ENCODE data around the gene ADGRB3.

Gene ADGRB3

DNA sequence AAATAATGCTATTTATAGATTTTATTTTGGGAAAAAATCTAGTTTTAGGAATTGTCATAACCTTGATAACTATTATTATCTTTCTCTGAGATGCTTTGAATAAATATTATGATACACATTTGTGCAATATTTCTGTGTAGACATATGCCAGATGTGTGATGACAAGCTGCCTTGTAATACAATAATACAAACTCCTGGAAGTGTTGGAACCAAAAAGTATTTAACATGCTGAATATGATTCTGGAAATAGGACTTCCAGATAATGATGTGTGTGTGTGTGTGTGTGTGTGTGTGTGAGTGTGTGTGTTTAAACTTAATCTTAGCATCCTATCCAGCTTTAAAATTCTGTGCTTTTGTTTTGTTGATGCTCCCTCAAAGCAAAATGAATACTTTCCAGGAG is 233.6 kb downstream of the ADGRB3 start:
- H3K14ac ChIP-seq (ENCODE audit: low read length), result no peak overlapping the region
- H2BK120ac ChIP-seq (ENCODE audit: low read depth, low read length), result no peak overlapping the region
- no peak overlapping the region for H2BK15ac ChIP-seq (ENCODE audit: low read length)
- H2BK12ac ChIP-seq (ENCODE audit: low read length), result no peak overlapping the region
- H3K4me3 ChIP-seq (ENCODE audit: low read length in 2 of 2), result no peak overlapping the region
- no peak overlapping the region for H3K27ac ChIP-seq (replicated peaks; ENCODE audit: low read length)
- no peak overlapping the region for H3K9ac ChIP-seq (ENCODE audit: low read depth, low read length, poor library complexity)
- no peak overlapping the region for H3K18ac ChIP-seq (ENCODE audit: low read length)
- no peaks in the 10 kb centered on the region for H3K27me3 ChIP-seq (ENCODE audit: control insufficient read depth in 3 of 3, insufficient read depth in 3 of 3, low read depth in 1 of 3, low read length in 3 of 3)
- no peaks in the 10 kb centered on the region for H3K4me1 ChIP-seq (ENCODE audit: control insufficient read depth in 2 of 2, insufficient read depth in 1 of 2, low read depth in 1 of 2, low read length in 2 of 2)
- no peak overlapping the region for H4K8ac ChIP-seq (ENCODE audit: low read depth, low read length)
- H3K4me2 ChIP-seq (ENCODE audit: insufficient read depth, low read length, poor library complexity, severe bottlenecking), result no peak overlapping the region
- no peak overlapping the region for H3K4ac ChIP-seq (ENCODE audit: low read length)
- H3K9me3 ChIP-seq (replicated peaks in 1 of 2; ENCODE audit: control insufficient read depth in 2 of 2, insufficient read depth in 1 of 2, low read depth in 1 of 2, low read length in 2 of 2), result peaks cover 5 to 20% of the 10 kb centered on the region in 2 donors
- no peak overlapping the region for H2AK5ac ChIP-seq (ENCODE audit: low read depth, low read length)
- H2AFZ ChIP-seq (ENCODE audit: low read length), result no peak overlapping the region
- no peaks in the 10 kb centered on the region for H3K79me1 ChIP-seq (ENCODE audit: low read depth, low read length)
- H3K36me3 ChIP-seq (replicated peaks in 1 of 2; ENCODE audit: control insufficient read depth in 2 of 2, insufficient read depth in 2 of 2, low read length in 2 of 2), result peaks cover 0 to 1% of the 10 kb centered on the region in 2 donors
- no peak for DNase-seq (ENCODE audit: low spot score)
- H4K91ac ChIP-seq (ENCODE audit: low read depth, low read length, poor library complexity), result no peak overlapping the region
- no peak overlapping the region for H3K23ac ChIP-seq (ENCODE audit: low read depth, low read length, poor library complexity)
- H2BK5ac ChIP-seq (ENCODE audit: low read length), result no peak overlapping the region

GRCh38 chr6:68873236-68873635 is 238.2 kb downstream of the ADGRB3 start:
- H2BK12ac ChIP-seq (ENCODE audit: low read length), result no peak overlapping the region
- no peak overlapping the region for H3K9ac ChIP-seq (ENCODE audit: low read depth, low read length, poor library complexity)
- H3K27ac ChIP-seq (replicated peaks; ENCODE audit: low read length), result no peak overlapping the region
- no peak overlapping the region for H4K8ac ChIP-seq (ENCODE audit: low read depth, low read length)
- H3K4me2 ChIP-seq (ENCODE audit: insufficient read depth, low read length, poor library complexity, severe bottlenecking), result no peak overlapping the region
- H2AFZ ChIP-seq (ENCODE audit: low read length), result no peak overlapping the region
- H3K4ac ChIP-seq (ENCODE audit: low read length), result no peak overlapping the region
- peaks cover 0 to 3% of the 10 kb centered on the region in 2 donors for H3K9me3 ChIP-seq (replicated peaks in 1 of 2; ENCODE audit: control insufficient read depth in 2 of 2, insufficient read depth in 1 of 2, low read depth in 1 of 2, low read length in 2 of 2)
- WGBS, 2 donors (ENCODE audit: extremely low coverage in 2 of 2, insufficient read length in 2 of 2, insufficient replicate concordance in 1 of 2), result no CpG with 5 or more reads among the region's 1 CpG
- H2BK5ac ChIP-seq (ENCODE audit: low read length), result no peak overlapping the region
- no peak for DNase-seq (ENCODE audit: low spot score)
- H3K18ac ChIP-seq (ENCODE audit: low read length), result no peak overlapping the region
- H2BK120ac ChIP-seq (ENCODE audit: low read depth, low read length), result no peak overlapping the region
- no peaks in the 10 kb centered on the region for H3K79me1 ChIP-seq (ENCODE audit: low read depth, low read length)
- no peak overlapping the region for H3K14ac ChIP-seq (ENCODE audit: low read length)
- H2AK5ac ChIP-seq (ENCODE audit: low read depth, low read length), result no peak overlapping the region
- no peak overlapping the region for H3K23ac ChIP-seq (ENCODE audit: low read depth, low read length, poor library complexity)
- no peaks in the 10 kb centered on the region for H3K27me3 ChIP-seq (ENCODE audit: control insufficient read depth in 3 of 3, insufficient read depth in 3 of 3, low read depth in 1 of 3, low read length in 3 of 3)
- H4K91ac ChIP-seq (ENCODE audit: low read depth, low read length, poor library complexity), result no peak overlapping the region
- H3K36me3 ChIP-seq (replicated peaks in 1 of 2; ENCODE audit: control insufficient read depth in 2 of 2, insufficient read depth in 2 of 2, low read length in 2 of 2), result no peaks in the 10 kb centered on the region
- no peak overlapping the region for H3K4me3 ChIP-seq (ENCODE audit: low read length in 2 of 2)
- H3K4me1 ChIP-seq (ENCODE audit: control insufficient read depth in 2 of 2, insufficient read depth in 1 of 2, low read depth in 1 of 2, low read length in 2 of 2), result no peaks in the 10 kb centered on the region
- H2BK15ac ChIP-seq (ENCODE audit: low read length), result no peak overlapping the region

DNA sequence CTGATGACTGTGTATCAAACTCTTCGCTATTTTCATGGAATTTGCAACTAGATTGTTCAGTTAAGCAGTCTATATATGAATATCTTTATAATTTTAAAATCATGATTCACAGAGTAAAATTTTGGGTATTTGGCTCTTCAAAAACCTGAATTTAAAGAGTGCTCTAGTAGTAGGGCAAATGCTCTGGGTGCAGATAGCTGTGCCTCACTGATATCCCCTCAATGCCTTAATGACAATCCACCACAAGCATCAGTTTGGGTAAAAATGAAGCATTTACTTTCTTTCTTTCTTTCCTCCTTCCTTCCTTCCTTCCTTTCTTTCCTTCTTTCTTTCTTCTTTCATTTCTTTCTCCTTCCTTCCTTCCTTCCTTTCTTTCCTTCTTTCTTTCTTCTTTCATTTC is 239.7 kb downstream of the ADGRB3 start:
- H3K18ac ChIP-seq (ENCODE audit: low read length), result no peak overlapping the region
- no peak overlapping the region for H2AK5ac ChIP-seq (ENCODE audit: low read depth, low read length)
- H3K79me1 ChIP-seq (ENCODE audit: low read depth, low read length), result no peaks in the 10 kb centered on the region
- H3K4me1 ChIP-seq (ENCODE audit: control insufficient read depth in 2 of 2, insufficient read depth in 1 of 2, low read depth in 1 of 2, low read length in 2 of 2), result no peaks in the 10 kb centered on the region
- H3K27ac ChIP-seq (replicated peaks; ENCODE audit: low read length), result no peak overlapping the region
- no peak overlapping the region for H4K8ac ChIP-seq (ENCODE audit: low read depth, low read length)
- DNase-seq (ENCODE audit: low spot score), result no peak
- H3K27me3 ChIP-seq (ENCODE audit: control insufficient read depth in 3 of 3, insufficient read depth in 3 of 3, low read depth in 1 of 3, low read length in 3 of 3), result no peaks in the 10 kb centered on the region
- H3K4me2 ChIP-seq (ENCODE audit: insufficient read depth, low read length, poor library complexity, severe bottlenecking), result no peak overlapping the region
- H2BK12ac ChIP-seq (ENCODE audit: low read length), result no peak overlapping the region
- H4K91ac ChIP-seq (ENCODE audit: low read depth, low read length, poor library complexity), result no peak overlapping the region
- no peak overlapping the region for H2BK15ac ChIP-seq (ENCODE audit: low read length)
- H3K14ac ChIP-seq (ENCODE audit: low read length), result no peak overlapping the region
- no peak overlapping the region for H3K4me3 ChIP-seq (ENCODE audit: low read length in 2 of 2)
- no peak overlapping the region for H3K23ac ChIP-seq (ENCODE audit: low read depth, low read length, poor library complexity)
- H2BK5ac ChIP-seq (ENCODE audit: low read length), result no peak overlapping the region
- H2BK120ac ChIP-seq (ENCODE audit: low read depth, low read length), result no peak overlapping the region
- H2AFZ ChIP-seq (ENCODE audit: low read length), result no peak overlapping the region
- no peak overlapping the region for H3K9ac ChIP-seq (ENCODE audit: low read depth, low read length, poor library complexity)
- no peaks in the 10 kb centered on the region for H3K36me3 ChIP-seq (replicated peaks in 1 of 2; ENCODE audit: control insufficient read depth in 2 of 2, insufficient read depth in 2 of 2, low read length in 2 of 2)
- no CpG with 5 or more reads among the region's 1 CpG for WGBS, 2 donors (ENCODE audit: extremely low coverage in 2 of 2, insufficient read length in 2 of 2, insufficient replicate concordance in 1 of 2)
- no peak overlapping the region for H3K4ac ChIP-seq (ENCODE audit: low read length)
- peaks cover 0 to 5% of the 10 kb centered on the region in 2 donors for H3K9me3 ChIP-seq (replicated peaks in 1 of 2; ENCODE audit: control insufficient read depth in 2 of 2, insufficient read depth in 1 of 2, low read depth in 1 of 2, low read length in 2 of 2)

DNA sequence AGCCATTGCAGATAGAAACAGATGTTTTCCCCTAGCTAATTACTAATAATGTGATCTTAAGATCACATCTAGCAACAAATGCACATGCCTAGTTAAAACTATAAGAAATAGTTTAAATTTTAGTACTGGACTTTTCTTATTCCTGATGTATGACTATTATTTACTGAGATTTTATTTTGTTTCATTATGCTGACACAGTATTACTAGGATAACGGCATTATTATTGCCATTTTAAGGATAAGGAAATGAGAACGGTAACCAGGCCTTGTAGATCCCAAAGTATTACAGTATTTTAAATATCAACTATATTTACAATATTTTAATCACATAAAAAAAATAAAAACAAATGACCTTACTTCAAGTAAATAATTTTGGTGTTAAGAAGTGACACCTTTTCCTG is 240.3 kb downstream of the ADGRB3 start:
- H2AFZ ChIP-seq (ENCODE audit: low read length), result no peak overlapping the region
- no peak overlapping the region for H3K4ac ChIP-seq (ENCODE audit: low read length)
- no peak for DNase-seq (ENCODE audit: low spot score)
- no peak overlapping the region for H3K18ac ChIP-seq (ENCODE audit: low read length)
- H3K79me1 ChIP-seq (ENCODE audit: low read depth, low read length), result no peaks in the 10 kb centered on the region
- no peaks in the 10 kb centered on the region for H3K27me3 ChIP-seq (ENCODE audit: control insufficient read depth in 3 of 3, insufficient read depth in 3 of 3, low read depth in 1 of 3, low read length in 3 of 3)
- H2AK5ac ChIP-seq (ENCODE audit: low read depth, low read length), result no peak overlapping the region
- H3K9me3 ChIP-seq (replicated peaks in 1 of 2; ENCODE audit: control insufficient read depth in 2 of 2, insufficient read depth in 1 of 2, low read depth in 1 of 2, low read length in 2 of 2), result peaks cover 0 to 5% of the 10 kb centered on the region in 2 donors
- H2BK12ac ChIP-seq (ENCODE audit: low read length), result no peak overlapping the region
- H2BK120ac ChIP-seq (ENCODE audit: low read depth, low read length), result no peak overlapping the region
- no peak overlapping the region for H2BK5ac ChIP-seq (ENCODE audit: low read length)
- WGBS, 2 donors (ENCODE audit: extremely low coverage in 2 of 2, insufficient read length in 2 of 2, insufficient replicate concordance in 1 of 2), result no CpG with 5 or more reads among the region's 2 CpGs
- H3K4me2 ChIP-seq (ENCODE audit: insufficient read depth, low read length, poor library complexity, severe bottlenecking), result no peak overlapping the region
- no peaks in the 10 kb centered on the region for H3K36me3 ChIP-seq (replicated peaks in 1 of 2; ENCODE audit: control insufficient read depth in 2 of 2, insufficient read depth in 2 of 2, low read length in 2 of 2)
- H3K27ac ChIP-seq (replicated peaks; ENCODE audit: low read length), result no peak overlapping the region
- no peak overlapping the region for H4K8ac ChIP-seq (ENCODE audit: low read depth, low read length)
- peaks cover 0 to 5% of the 10 kb centered on the region in 2 donors for H3K4me1 ChIP-seq (ENCODE audit: control insufficient read depth in 2 of 2, insufficient read depth in 1 of 2, low read depth in 1 of 2, low read length in 2 of 2)
- H3K23ac ChIP-seq (ENCODE audit: low read depth, low read length, poor library complexity), result no peak overlapping the region
- H3K14ac ChIP-seq (ENCODE audit: low read length), result no peak overlapping the region
- H4K91ac ChIP-seq (ENCODE audit: low read depth, low read length, poor library complexity), result no peak overlapping the region
- H3K4me3 ChIP-seq (ENCODE audit: low read length in 2 of 2), result no peak overlapping the region
- H3K9ac ChIP-seq (ENCODE audit: low read depth, low read length, poor library complexity), result no peak overlapping the region
- no peak overlapping the region for H2BK15ac ChIP-seq (ENCODE audit: low read length)

Data from neuronal stem cell (in vitro differentiated cells).